ENCODE data around the gene CUL1.

The CUL1 gene

DNA sequence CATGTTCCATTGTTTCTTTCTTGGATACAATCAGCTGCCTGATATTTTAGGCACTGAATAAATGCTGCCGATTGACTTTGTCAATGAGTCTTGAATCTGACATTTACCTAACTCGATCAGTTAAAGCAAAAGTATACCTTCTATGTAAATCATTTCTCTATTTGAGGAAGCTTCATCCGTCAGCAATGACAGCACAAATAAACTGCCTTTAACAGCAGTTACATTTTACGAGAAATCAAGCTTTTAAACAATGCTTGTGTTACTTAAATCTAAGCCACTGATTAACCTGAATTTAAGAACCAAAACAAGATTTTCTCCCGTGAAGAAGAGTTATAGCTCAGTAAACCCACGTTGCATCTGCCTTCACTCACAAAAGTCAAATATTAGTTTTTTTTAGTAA, 71.3 kb downstream of the CUL1 start:
- ATAC-seq (ENCODE audit: insufficient read depth, low read depth) (no peak), DNase-seq (no peak)
- Histone ChIP-seq H2AFZ (ENCODE audit: low read depth, low read length) (no peak overlapping the region), H3K4me3 (ENCODE audit: low read depth in 1 of 2, low read length in 2 of 2) (no peak overlapping the region), H3K27me3 (ENCODE audit: insufficient read depth, low read length, poor library complexity) (no peaks in the 10 kb centered on the region), H3K36me3 (ENCODE audit: insufficient read depth, low read length) (peaks cover 89% of the 10 kb centered on the region), H3K9me3 (ENCODE audit: insufficient read depth, low read length, severe bottlenecking) (no peaks in the 10 kb centered on the region), H3K4me1 (ENCODE audit: insufficient read depth, low read length) (peaks cover 13% of the 10 kb centered on the region), H3K79me2 (ENCODE audit: insufficient read depth, low read length) (0 out of 2 replicates have a peak, but pooled peaks cover 5% of the 10 kb centered on the region), H3K4me2 (ENCODE audit: insufficient read depth, low read length) (no peak overlapping the region), H4K20me1 (ENCODE audit: insufficient read depth, low read length) (peaks cover 15% of the 10 kb centered on the region), H3K9ac (ENCODE audit: low read depth, low read length) (no peak overlapping the region), H3K27ac (ENCODE audit: low read length) (no peak overlapping the region)
- TF ChIP-seq, protein P1, sequence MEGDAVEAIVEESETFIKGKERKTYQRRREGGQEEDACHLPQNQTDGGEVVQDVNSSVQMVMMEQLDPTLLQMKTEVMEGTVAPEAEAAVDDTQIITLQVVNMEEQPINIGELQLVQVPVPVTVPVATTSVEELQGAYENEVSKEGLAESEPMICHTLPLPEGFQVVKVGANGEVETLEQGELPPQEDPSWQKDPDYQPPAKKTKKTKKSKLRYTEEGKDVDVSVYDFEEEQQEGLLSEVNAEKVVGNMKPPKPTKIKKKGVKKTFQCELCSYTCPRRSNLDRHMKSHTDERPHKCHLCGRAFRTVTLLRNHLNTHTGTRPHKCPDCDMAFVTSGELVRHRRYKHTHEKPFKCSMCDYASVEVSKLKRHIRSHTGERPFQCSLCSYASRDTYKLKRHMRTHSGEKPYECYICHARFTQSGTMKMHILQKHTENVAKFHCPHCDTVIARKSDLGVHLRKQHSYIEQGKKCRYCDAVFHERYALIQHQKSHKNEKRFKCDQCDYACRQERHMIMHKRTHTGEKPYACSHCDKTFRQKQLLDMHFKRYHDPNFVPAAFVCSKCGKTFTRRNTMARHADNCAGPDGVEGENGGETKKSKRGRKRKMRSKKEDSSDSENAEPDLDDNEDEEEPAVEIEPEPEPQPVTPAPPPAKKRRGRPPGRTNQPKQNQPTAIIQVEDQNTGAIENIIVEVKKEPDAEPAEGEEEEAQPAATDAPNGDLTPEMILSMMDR (IDR thresholded peaks at IDR 0.05; ENCODE audit: borderline replicate concordance, extremely low read depth, low read length, poor library complexity, severe bottlenecking) = no peak
- no peak for TF ChIP-seq EZH2 (IDR thresholded peaks at IDR 0.05; ENCODE audit: borderline replicate concordance, low read depth, low read length, severe bottlenecking)

DNA sequence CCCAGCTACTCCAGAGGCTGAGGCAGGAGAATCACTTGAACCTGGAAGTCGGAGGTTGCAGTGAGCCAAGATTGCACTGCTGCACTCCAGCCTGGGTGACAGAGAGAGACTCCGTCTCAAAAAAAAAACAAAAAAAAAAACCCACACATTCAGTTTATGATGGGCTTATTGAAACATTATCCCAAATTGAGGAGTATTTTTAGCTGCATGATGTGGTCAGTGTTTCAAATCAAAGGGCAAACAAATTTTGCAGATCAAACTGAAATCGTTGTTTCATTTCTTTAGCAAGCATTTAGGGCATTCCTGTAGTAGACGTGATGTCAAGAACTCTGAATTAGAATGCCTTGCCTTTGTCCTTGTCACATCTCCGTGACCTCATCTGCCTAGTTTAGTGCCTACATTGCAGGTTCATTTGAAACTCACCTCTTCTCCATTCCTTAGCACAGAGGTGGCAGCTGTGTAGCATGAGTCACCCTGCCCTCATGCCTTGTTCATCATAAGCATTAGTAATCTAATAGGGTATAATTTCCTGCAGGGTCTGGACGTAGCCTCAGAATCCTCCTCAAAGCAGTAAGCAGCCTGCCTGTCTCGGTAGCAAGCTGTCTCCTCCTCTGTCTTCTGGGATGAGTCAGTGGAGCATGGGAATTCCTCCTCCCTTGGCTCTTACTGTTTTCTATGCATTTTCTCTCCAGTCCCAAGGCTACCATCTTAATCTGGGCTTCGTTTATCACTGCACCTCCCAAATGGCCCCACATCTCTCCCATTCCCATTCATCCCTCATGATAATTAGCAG, 73.8 kb downstream of the CUL1 start:
- peaks cover 13% of the 10 kb centered on the region for H3K4me1 ChIP-seq (ENCODE audit: insufficient read depth, low read length)
- DNase-seq (no peak), ATAC-seq (ENCODE audit: insufficient read depth, low read depth) (no peak)
- no peaks in the 10 kb centered on the region for H3K27me3 ChIP-seq (ENCODE audit: insufficient read depth, low read length, poor library complexity)
- peaks cover 89% of the 10 kb centered on the region for H3K36me3 ChIP-seq (ENCODE audit: insufficient read depth, low read length)
- H3K27ac ChIP-seq (ENCODE audit: low read length) = no peak overlapping the region
- TF ChIP-seq, protein P1 (IDR thresholded peaks at IDR 0.05; ENCODE audit: borderline replicate concordance, extremely low read depth, low read length, poor library complexity, severe bottlenecking) = no peak
- no peak for TF ChIP-seq EZH2 (IDR thresholded peaks at IDR 0.05; ENCODE audit: borderline replicate concordance, low read depth, low read length, severe bottlenecking)
- H3K4me2 ChIP-seq (ENCODE audit: insufficient read depth, low read length) = no peak overlapping the region
- no peak overlapping the region for H3K9ac ChIP-seq (ENCODE audit: low read depth, low read length)
- no peaks in the 10 kb centered on the region for H3K9me3 ChIP-seq (ENCODE audit: insufficient read depth, low read length, severe bottlenecking)
- 0 out of 2 replicates have a peak, but pooled peaks cover 5% of the 10 kb centered on the region for H3K79me2 ChIP-seq (ENCODE audit: insufficient read depth, low read length)
- H2AFZ ChIP-seq (ENCODE audit: low read depth, low read length) = no peak overlapping the region
- peaks cover 15% of the 10 kb centered on the region for H4K20me1 ChIP-seq (ENCODE audit: insufficient read depth, low read length)
- no peak overlapping the region for H3K4me3 ChIP-seq (ENCODE audit: low read depth in 1 of 2, low read length in 2 of 2)

DNA sequence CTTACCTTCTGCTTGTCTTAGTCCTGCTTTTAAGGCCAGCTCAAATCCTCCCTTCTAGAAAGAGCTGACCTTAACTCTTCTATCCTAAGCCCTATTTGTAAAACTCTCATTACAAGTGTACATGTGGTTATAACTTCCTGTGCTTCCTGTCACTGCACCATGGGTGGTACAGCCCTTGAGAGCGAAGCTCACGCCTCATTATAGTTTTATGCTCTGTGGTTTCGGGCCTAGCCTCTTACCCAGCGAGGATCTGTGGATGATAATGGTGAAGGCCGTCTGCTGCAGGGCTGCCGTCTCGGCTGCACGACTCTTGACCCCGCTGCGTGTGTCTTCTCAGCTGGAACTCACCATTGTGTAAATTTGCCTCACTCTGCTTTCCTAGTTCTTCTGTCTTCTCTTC, 74.6 kb downstream of the CUL1 start:
- peak; percentile 68 for DNase-seq
- no peak overlapping the region for H3K9ac ChIP-seq (ENCODE audit: low read depth, low read length)

More for the DNA sequence above, 74.6 kb downstream of the CUL1 start:
- Histone ChIP-seq H3K4me3 (ENCODE audit: low read depth in 1 of 2, low read length in 2 of 2) (no peak overlapping the region), H4K20me1 (ENCODE audit: insufficient read depth, low read length) (peaks cover 15% of the 10 kb centered on the region), H2AFZ (ENCODE audit: low read depth, low read length) (no peak overlapping the region), H3K27ac (ENCODE audit: low read length) (no peak overlapping the region), H3K79me2 (ENCODE audit: insufficient read depth, low read length) (0 out of 2 replicates have a peak, but pooled peaks cover 5% of the 10 kb centered on the region), H3K36me3 (ENCODE audit: insufficient read depth, low read length) (peaks cover 86% of the 10 kb centered on the region), H3K4me1 (ENCODE audit: insufficient read depth, low read length) (peaks cover 13% of the 10 kb centered on the region), H3K27me3 (ENCODE audit: insufficient read depth, low read length, poor library complexity) (no peaks in the 10 kb centered on the region), H3K9me3 (ENCODE audit: insufficient read depth, low read length, severe bottlenecking) (no peaks in the 10 kb centered on the region), H3K4me2 (ENCODE audit: insufficient read depth, low read length) (no peak overlapping the region)
- peak; percentile 100 for ATAC-seq (ENCODE audit: insufficient read depth, low read depth)
- no peak for TF ChIP-seq EZH2 (IDR thresholded peaks at IDR 0.05; ENCODE audit: borderline replicate concordance, low read depth, low read length, severe bottlenecking)
- TF ChIP-seq, protein P1 (IDR thresholded peaks at IDR 0.05; ENCODE audit: borderline replicate concordance, extremely low read depth, low read length, poor library complexity, severe bottlenecking) = no peak

Data from DND-41 (cell line).